KMS-11 (cell line): ENCODE measurements around the gene SLC18A3.

Experiments used
- H2AFZ ChIP-seq: fragments of 200-600 bp; sonication (generic); 2 replicates; pipeline ENCODE4 v1.6.1; 2016; ENCODE audit warnings: antibody characterized with exemption, mixed run types, low read depth
- H3K27ac ChIP-seq: fragments of 200-600 bp; sonication (generic); 2 replicates; pipeline ENCODE4 v1.6.1; 2016; ENCODE audit warnings: mild to moderate bottlenecking, mixed run types
- H3K27me3 ChIP-seq: fragments of 200-600 bp; sonication (generic); 2 replicates; pipeline ENCODE4 v1.6.1; 2017; ENCODE audit warnings: mild to moderate bottlenecking, low read depth, mixed run types, moderate library complexity; ENCODE audit not compliant: insufficient read depth
- H3K36me3 ChIP-seq: fragments of 200-600 bp; sonication (generic); 2 replicates; pipeline ENCODE4 v1.6.1; 2017; ENCODE audit warnings: mild to moderate bottlenecking, mixed run types; ENCODE audit not compliant: insufficient read depth
- H3K4me1 ChIP-seq: fragments of 200-600 bp; sonication (generic); 2 replicates; pipeline ENCODE4 v1.6.1; 2016; ENCODE audit warnings: mild to moderate bottlenecking, low read depth, mixed run types; ENCODE audit not compliant: poor library complexity, severe bottlenecking
- H3K4me2 ChIP-seq: fragments of 200-600 bp; sonication (generic); 2 replicates; pipeline ENCODE4 v1.7.0; 2016; ENCODE audit warnings: mild to moderate bottlenecking, mixed run types
- H3K4me3 ChIP-seq: fragments of 200-600 bp; sonication (generic); IDR thresholded peaks from 2 replicates; pipeline ENCODE4 v1.6.1; 2017; ENCODE audit warnings: low read depth, low read length, mixed read lengths; ENCODE audit not compliant: insufficient read depth
- H3K79me2 ChIP-seq: fragments of 200-600 bp; sonication (generic); 2 replicates; pipeline ENCODE4 v1.6.1; 2016; ENCODE audit warnings: low read depth, mixed run types; ENCODE audit not compliant: insufficient read depth
- H3K9ac ChIP-seq: fragments of 200-600 bp; sonication (generic); 2 replicates; pipeline ENCODE4 v1.6.1; 2016; ENCODE audit warnings: mild to moderate bottlenecking, mixed run types
- H4K20me1 ChIP-seq: fragments of 200-600 bp; sonication (generic); 2 replicates; pipeline ENCODE4 v1.6.1; 2016; ENCODE audit warnings: mild to moderate bottlenecking, mixed run types; ENCODE audit not compliant: insufficient read depth
- CTCF ChIP-seq: fragments of 200-600 bp; sonication (generic); conservative IDR thresholded peaks from 2 replicates; pipeline ENCODE4 v1.6.1; 2017; ENCODE audit warnings: low read depth, mild to moderate bottlenecking, antibody characterized with exemption, low read length, moderate library complexity, mixed read lengths

The SLC18A3 gene

DNA sequence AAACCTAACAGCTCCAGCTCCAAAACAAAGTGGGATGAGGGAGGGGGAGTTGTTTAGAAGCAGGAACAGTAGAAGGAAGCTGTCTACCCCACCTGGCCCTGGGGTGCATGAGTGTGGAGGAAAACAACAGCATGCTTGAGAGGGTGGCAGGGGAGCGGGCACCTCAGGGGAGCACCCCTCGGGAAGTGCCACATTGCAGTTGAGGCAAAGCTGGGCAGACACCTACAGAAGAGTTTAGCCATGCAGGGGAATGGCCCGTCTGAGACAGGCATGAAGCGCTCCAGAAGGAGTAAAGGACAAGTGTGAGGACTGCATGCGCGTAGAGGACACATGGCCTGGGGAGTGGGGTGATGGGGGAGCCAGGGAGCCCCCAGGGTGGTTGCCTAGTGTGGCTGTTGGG, 21.9 kb downstream of the SLC18A3 start:
- Histone ChIP-seq H3K9ac (no peak overlapping the region), H3K79me2 (no peaks in the 10 kb centered on the region), H3K4me2 (no peak overlapping the region), H2AFZ (no peak overlapping the region), H4K20me1 (no peaks in the 10 kb centered on the region), H3K4me3 (no peak overlapping the region), H3K36me3 (no peaks in the 10 kb centered on the region), H3K27me3 (no peaks in the 10 kb centered on the region), H3K4me1 (no peaks in the 10 kb centered on the region), H3K27ac (no peak overlapping the region)
- no peak for TF ChIP-seq CTCF

GRCh38 chr10:49632406-49633317, 22.6 kb downstream of the SLC18A3 start:
- no peak overlapping the region for H3K4me3 ChIP-seq
- H3K4me2 ChIP-seq: no peak overlapping the region
- H3K4me1 ChIP-seq: no peaks in the 10 kb centered on the region
- no peak overlapping the region for H2AFZ ChIP-seq
- H3K27me3 ChIP-seq: no peaks in the 10 kb centered on the region
- H4K20me1 ChIP-seq: no peaks in the 10 kb centered on the region
- H3K27ac ChIP-seq: no peak overlapping the region
- no peak for TF ChIP-seq CTCF
- H3K36me3 ChIP-seq: no peaks in the 10 kb centered on the region
- H3K9ac ChIP-seq: no peak overlapping the region
- H3K79me2 ChIP-seq: no peaks in the 10 kb centered on the region

- Histone ChIP-seq H3K27ac (no peak overlapping the region), H3K27me3 (no peaks in the 10 kb centered on the region), H3K36me3 (no peaks in the 10 kb centered on the region), H3K79me2 (no peaks in the 10 kb centered on the region), H3K9ac (no peak overlapping the region), H2AFZ (no peak overlapping the region), H4K20me1 (no peaks in the 10 kb centered on the region), H3K4me3 (no peak overlapping the region), H3K4me2 (no peak overlapping the region), H3K4me1 (no peaks in the 10 kb centered on the region)
- TF ChIP-seq CTCF: no peak
Measured at GRCh38 chr10:49633327-49634068, 23.4 kb downstream of the SLC18A3 start.

- Histone ChIP-seq H3K9ac (no peak overlapping the region), H3K4me1 (no peaks in the 10 kb centered on the region), H3K4me2 (no peak overlapping the region), H3K79me2 (no peaks in the 10 kb centered on the region), H3K27ac (no peak overlapping the region), H3K27me3 (no peaks in the 10 kb centered on the region), H3K4me3 (no peak overlapping the region), H3K36me3 (no peaks in the 10 kb centered on the region), H4K20me1 (no peaks in the 10 kb centered on the region), H2AFZ (no peak overlapping the region)
- no peak for TF ChIP-seq CTCF
Measured at GRCh38 chr10:49634069-49634660, 24.1 kb downstream of the SLC18A3 start.
